HG03521 (cell line): ENCODE results near the gene VTI1A.

ENCODE experiments used
- ATAC-seq: cut with Tn5 transposase; IDR thresholded peaks from one replicate; pipeline ENCODE4 v1.9.1; 2021; ENCODE audit warnings: mild to moderate bottlenecking, moderate library complexity; ENCODE audit not compliant: unreplicated experiment

The VTI1A gene

GRCh38 chr10:112631501-112632400 is 184.7 kb downstream of the VTI1A start:
- no peak for ATAC-seq

- ATAC-seq: no peak
These were observed 187.2 kb downstream of the VTI1A start for GRCh38 chr10:112634096-112634830.

GRCh38 chr10:112637901-112638300 is 190.9 kb downstream of the VTI1A start:
- ATAC-seq: no peak

GRCh38 chr10:112639298-112639697 is 192.3 kb downstream of the VTI1A start:
- ATAC-seq: no peak

- ATAC-seq: no peak
These were observed 193.6 kb downstream of the VTI1A start for GRCh38 chr10:112640638-112641037.

GRCh38 chr10:112643600-112644264 is 196.7 kb downstream of the VTI1A start:
- ATAC-seq: no peak

- no peak for ATAC-seq
These were observed 197.2 kb downstream of the VTI1A start for GRCh38 chr10:112644265-112644645.

- no peak for ATAC-seq
These were observed 202.2 kb downstream of the VTI1A start for GRCh38 chr10:112649006-112649821.

- ATAC-seq: no peak
These were observed 202.8 kb downstream of the VTI1A start for GRCh38 chr10:112649822-112650152.

- no peak for ATAC-seq
These were observed 203.6 kb downstream of the VTI1A start for GRCh38 chr10:112650588-112651030.

GRCh38 chr10:112653215-112653614 is 206.2 kb downstream of the VTI1A start:
- no peak for ATAC-seq

- no peak for ATAC-seq
These were observed 206.8 kb downstream of the VTI1A start for GRCh38 chr10:112653851-112654250.

- ATAC-seq: no peak
These were observed 207.8 kb downstream of the VTI1A start for GRCh38 chr10:112654794-112655193.

GRCh38 chr10:112655722-112656121 is 208.7 kb downstream of the VTI1A start:
- ATAC-seq: no peak

- no peak for ATAC-seq
These were observed 211.4 kb downstream of the VTI1A start for GRCh38 chr10:112658465-112658864.

- no peak for ATAC-seq
These were observed 212.1 kb downstream of the VTI1A start for GRCh38 chr10:112658900-112659638.

- no peak for ATAC-seq
These were observed 216.5 kb downstream of the VTI1A start for GRCh38 chr10:112663234-112664125.

GRCh38 chr10:112666094-112666493 is 219.1 kb downstream of the VTI1A start:
- ATAC-seq: no peak

- ATAC-seq: no peak
These were observed 223.0 kb downstream of the VTI1A start for GRCh38 chr10:112669989-112670388.
